ENCODE results near the gene RHBDF1.

Gene RHBDF1, protein sequence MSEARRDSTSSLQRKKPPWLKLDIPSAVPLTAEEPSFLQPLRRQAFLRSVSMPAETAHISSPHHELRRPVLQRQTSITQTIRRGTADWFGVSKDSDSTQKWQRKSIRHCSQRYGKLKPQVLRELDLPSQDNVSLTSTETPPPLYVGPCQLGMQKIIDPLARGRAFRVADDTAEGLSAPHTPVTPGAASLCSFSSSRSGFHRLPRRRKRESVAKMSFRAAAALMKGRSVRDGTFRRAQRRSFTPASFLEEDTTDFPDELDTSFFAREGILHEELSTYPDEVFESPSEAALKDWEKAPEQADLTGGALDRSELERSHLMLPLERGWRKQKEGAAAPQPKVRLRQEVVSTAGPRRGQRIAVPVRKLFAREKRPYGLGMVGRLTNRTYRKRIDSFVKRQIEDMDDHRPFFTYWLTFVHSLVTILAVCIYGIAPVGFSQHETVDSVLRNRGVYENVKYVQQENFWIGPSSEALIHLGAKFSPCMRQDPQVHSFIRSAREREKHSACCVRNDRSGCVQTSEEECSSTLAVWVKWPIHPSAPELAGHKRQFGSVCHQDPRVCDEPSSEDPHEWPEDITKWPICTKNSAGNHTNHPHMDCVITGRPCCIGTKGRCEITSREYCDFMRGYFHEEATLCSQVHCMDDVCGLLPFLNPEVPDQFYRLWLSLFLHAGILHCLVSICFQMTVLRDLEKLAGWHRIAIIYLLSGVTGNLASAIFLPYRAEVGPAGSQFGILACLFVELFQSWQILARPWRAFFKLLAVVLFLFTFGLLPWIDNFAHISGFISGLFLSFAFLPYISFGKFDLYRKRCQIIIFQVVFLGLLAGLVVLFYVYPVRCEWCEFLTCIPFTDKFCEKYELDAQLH
- long read RNA-seq, donor 1, partial matches to known transcripts = 0 of 2 reads
- long read RNA-seq, donor 1, other reads (novel, unspliced or antisense) = 0 of 2 reads
- long read RNA-seq, donor 2, partial matches to known transcripts = 0 of 1 reads
- long read RNA-seq, donor 2, other reads (novel, unspliced or antisense) = 0 of 1 reads
- long read RNA-seq, donor 3, partial matches to known transcripts = 0 of 1 reads
- long read RNA-seq, donor 3, other reads (novel, unspliced or antisense) = 0 of 1 reads
- long read RNA-seq, donor 4 = 0 reads
- long read RNA-seq, donor 5 = 0 reads
- long read RNA-seq, donor 6, partial matches to known transcripts = 0 of 1 reads
- long read RNA-seq, donor 6, other reads (novel, unspliced or antisense) = 0 of 1 reads
- long read RNA-seq, donor 7 = 0 reads
- long read RNA-seq, donor 8, transcript RHBDF1-201 (18 exons, 2,992 nt) = major isoform, 6 of 6 reads
- long read RNA-seq, donor 8, partial matches to known transcripts = 0 of 6 reads
- long read RNA-seq, donor 8, other reads (novel, unspliced or antisense) = 0 of 6 reads

DNA sequence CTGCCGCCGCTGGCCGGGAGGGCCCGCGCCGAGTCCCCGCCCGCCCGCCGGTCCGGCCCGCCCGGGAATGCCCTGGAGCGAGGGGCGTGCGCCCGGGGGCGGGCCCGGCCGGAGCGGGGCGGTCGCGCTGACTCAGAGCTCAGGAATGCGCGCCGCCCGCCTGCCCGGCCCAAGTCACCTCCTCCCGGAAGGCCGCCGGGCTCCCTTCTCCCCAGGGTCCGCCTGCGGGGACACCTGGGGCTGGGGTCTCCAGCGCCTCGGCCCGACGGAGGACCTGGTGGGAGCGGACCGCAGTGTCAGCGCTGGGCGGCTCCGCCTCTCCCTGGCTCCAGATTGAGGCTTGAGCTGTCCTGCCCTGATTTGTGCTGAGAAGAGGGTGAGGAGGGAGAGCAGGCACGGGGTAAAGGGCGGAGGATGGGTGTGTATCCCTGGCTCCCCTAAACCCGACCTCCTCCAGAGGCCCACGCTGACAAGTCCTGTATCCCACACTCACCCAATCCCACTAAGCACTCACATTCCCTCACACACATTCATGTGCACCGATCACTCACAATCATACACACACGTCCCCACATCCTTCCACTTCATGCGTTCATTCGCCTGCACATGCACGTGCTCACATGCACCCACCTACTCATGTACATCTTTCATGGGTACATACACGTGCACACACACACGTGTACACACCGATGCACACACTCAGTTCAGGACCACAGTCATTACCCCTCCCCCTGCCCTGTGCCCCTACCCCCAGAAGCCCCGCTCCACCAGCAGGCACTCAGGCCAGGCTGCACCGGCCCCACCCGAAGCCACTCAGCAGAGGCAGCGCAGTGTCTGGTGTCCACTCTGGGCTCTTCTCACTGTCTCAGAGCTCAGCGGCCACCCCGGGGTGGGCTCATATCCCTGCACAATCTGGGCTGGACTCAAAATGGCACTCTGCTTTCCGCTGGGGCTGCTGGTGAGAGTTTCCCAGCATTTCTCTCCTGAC, at the start of gene RHBDF1:
TSS of gene RHBDF1 (minus strand) at position 71 of the 988 bp plus-strand sequence. CDS start 7,616 bp downstream, outside the sequence.
- peak; percentile 66 for DNase-seq

DNA sequence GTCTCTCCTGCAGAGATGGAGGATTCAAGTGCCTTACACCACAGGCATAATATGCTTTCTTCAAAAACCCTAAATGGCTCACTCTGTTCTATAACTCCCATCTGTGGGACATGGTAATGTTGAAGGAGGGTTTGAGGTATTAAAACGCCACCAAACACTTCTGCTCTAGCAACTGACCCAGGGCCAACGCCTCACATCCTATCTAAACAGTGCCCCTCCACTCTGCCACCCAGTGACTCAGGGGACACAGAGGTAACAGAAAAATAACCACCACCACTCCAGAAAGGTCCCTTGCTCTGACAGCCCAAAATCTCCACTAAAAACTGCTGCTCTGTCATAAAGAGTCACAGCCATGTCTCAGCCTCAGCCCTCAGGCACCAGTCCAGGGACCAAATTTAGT, 48.3 kb upstream of the RHBDF1 start:
- no peak for DNase-seq

DNA sequence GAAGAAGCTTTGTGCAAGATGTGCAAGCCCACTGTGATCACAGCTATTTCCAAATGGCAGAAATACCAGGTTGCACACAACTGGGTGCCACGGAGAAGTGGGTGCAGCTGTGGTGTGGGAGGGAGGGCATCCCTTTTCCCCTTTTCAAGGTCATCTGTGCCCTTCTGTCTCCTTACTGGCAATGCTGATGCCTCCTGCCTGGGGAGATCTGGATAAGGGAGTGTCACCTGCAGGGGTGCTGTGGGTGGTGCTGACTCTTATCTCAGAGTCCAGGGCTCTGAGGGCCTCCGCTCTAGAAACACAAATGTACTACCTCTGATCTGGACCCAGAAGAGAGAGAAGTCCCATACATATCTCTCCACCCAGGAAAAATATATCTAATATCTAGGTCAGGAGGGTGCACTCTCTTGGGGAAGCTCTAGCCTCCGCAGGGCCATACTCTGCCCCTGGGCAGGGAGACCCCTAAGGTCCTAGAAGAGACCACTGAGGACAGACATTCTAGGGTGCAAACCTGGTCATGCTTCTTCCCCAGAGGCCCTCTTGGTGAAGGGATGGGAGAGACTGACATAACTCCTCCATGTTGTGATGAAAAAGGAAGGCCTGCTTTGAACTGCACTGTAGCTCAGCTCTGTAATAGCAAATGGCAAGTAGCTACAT, 47.5 kb upstream of the RHBDF1 start:
- no peak for DNase-seq

DNA sequence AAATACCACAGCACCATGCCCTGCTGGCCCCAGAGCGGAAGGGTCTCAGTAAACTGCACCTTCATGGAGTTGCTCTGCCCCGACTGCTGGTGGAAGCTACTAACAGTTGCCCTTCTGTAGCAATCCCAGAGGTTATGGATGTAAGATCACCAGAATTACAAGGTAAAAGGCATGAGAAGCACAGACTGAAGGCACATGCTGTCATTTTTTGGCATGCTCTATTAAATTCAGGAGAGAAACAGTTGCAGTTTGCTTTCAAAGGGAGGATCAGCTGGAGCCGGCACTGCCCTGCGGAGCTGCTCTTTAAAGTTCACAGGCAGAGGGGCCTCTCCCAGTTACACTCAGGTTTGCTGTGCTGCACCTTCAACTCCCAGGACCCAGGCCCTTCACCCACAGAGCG, 46.9 kb upstream of the RHBDF1 start:
- DNase-seq = no peak

DNA sequence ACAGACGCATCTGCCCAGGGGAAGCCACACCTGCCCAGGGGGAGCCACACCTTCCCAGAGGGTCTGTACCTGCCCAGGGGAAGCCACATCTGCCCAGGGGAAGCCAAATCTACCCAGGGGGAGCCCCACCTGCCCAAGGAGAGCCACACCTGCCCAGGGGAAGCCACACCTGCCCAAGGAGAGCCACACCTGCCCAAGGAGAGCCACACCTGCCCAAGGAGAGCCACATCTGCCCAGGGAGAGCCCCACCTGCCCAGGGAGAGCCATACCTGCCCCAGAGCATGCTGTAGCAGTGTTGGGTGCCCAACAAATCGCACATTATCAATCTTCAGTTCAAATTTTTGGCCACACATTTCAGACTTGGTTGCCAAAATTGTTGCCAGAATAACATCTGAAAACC, 46.4 kb upstream of the RHBDF1 start:
- no peak for DNase-seq

DNA sequence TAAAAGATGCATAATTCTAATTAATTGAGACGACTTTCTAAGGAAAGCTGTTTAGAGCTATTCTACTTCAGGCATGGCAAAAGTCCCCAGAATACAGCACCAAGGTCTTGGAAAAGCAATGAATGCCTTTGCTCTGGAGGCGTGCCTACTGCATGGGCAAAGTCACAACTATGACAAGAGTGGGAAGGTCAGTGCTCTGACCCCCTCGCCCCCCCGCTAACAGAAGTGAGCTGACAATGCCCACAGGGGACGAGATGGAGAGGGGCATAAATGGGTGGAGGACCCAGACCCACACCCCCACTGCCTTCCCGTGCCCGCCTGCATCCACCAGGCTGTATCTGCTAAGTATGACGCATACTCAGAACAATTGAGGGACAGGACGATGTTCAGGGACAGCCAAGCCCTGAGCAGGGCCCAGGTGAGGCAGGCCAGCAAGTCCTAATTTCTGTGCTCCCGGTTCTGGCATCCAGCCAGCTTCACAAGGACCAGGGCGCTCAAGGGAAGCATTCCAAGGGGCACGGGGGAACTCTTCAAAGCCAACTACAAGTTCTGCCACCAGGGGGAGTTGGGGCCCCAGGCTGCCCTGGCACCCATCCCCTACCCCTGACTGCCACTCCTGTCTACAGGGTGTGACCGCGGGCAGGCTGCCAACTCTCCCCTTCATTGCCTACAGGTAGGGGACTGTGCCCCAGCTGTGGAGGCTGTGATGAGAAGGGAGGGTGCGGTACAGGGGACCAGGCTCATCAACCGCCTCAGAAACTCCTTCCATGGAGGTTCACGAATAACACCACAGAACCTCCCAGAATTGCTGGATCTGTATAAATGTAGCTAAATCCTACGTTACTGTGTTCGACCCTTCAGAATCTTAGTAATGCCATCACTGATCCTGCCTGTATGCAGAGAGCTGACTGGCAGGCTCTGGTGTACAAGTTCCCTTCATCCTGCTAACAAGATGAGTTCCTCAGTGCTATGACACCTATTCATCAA, 45.2 kb upstream of the RHBDF1 start:
- DNase-seq = peak; percentile 52

DNA sequence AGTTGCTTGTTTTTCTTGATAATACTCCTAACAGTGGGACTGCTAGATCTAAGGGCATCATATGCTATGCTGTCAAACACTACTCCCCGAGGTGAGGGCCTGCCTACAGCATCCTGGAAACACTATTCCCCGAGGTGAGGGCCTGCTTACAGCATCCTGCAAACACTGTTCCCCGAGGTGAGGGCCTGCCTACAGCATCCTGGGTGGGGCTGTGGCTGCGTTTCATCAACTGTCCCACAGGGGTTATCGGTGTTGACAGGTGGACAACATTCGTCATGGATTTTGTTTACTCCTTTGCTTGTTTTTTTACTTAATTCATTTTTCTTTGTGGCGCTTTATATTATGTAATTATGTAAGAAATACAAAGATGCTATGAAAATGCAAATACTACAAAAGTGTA, 43.6 kb upstream of the RHBDF1 start:
- no peak for DNase-seq

DNA sequence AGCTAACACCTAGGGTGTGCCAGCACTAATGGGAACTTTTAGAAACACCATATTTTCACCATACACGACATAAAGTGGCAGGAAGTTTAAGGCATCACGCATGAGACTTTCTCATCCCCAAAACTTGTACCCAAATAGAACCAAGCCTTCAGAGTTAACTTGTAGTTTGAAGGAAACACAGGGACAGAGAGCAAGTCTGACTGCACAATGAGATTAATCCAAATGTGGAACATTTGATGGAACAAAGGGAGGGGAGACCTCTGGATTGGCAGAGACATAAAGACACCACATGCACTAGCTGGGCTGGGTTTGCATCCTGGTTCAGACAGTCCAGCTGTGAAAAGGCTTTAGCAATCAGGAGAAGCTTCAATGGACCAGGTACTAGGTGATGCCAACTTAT, 41.9 kb upstream of the RHBDF1 start:
- DNase-seq = no peak

DNA sequence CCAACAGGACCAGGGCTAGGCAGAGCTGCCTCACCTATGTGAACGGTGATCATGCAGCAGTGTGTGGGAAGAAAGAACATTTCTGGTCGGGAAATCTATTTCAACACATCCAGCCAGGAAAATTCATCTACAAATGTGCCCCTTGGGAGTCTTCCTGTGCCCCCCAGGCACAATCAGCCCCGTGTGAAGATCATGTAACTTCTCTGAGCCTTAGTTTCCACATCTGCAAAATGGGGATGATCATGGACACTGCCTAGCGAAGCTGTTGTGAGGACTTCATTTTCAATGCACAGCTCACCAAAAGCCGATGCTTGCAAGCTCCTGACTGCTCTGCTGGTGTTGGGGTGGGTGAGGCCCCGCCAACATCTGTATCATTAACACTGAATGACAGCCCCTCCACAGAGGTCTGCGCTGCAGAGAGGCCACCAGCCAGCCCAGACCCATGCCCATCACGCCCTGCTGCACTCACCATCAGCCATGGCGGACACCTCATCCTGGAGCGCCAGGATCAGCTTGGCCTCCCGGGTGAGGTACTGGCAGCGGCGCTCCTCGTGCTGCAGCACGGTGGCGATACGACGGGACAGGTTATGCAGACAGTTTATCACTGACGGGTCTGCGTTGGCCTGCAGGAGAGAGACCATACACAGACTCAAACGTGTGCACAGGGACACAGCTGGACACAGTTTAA, 39.9 kb upstream of the RHBDF1 start:
- no peak for DNase-seq

DNA sequence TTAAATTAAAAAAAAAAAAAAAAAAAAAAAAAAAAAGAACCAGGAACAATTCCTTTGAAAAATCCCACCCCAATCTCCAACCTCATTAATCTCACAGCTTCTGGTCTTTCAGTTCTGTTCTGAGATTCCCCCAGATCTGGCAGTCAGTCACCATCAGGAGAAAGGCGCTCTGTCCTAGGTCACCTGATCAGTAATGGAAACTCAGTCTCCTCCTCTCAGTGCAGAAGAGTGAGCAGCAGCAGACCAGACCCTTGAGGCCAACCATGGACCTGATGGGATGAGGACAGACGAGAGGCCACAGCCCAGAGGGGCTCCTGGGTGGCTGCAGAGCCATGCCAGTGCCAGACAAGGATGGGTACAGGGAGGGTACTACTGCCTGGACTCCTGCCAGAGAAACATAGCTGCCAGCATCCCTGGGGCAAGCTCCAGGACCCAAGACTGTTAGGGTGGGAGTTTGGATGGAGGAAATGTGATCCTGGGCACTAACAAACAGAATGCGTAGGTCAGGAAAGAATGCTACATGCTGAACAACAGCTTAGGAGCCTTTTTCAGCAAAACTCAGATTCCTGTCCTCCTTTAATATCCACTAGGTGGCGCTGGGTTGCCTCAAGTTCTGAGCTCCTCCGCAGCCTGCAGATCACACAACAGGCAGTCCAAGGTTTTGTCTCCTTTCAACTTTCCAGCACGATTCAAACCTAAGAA, 34.3 kb upstream of the RHBDF1 start:
- DNase-seq = peak; percentile 50

DNA sequence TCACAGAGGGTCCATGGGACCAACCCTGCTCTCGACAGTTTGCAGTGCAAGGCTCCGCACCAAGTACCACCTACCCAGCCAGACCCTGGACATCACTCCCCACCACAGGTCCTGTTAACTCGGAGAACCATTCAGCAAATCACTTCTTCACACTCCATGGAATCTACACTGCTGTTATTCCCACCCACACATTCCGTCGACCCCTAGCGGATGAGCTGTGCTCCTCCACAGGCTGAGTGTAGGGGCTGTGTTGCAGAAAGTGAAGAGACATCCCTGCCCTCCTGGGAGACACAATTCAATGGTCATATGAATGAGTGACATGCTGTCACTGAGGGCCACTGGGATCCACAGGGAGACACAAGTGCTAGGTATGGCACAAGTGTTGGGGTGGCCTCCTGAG, 33.1 kb upstream of the RHBDF1 start:
- no peak for DNase-seq

DNA sequence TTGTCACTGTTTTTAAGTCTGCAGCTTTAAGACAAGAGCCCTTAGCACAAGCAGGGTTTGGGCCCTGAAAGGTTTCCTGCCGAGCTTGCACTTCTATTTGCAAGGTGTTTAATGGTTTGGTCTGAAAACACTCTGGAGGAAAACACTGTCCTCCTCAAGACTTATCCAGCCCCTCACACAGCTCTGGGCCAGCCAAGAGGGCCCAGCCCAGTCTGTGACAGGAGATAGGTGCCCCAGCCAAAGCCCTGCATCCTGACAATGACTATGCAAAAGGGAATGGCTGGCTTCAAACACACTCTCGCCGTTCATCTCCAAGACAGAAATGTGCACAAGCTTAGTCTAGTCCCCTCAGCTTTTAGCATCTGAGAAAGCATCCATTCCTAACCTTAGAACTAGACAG, 32.5 kb upstream of the RHBDF1 start:
- DNase-seq = no peak

DNA sequence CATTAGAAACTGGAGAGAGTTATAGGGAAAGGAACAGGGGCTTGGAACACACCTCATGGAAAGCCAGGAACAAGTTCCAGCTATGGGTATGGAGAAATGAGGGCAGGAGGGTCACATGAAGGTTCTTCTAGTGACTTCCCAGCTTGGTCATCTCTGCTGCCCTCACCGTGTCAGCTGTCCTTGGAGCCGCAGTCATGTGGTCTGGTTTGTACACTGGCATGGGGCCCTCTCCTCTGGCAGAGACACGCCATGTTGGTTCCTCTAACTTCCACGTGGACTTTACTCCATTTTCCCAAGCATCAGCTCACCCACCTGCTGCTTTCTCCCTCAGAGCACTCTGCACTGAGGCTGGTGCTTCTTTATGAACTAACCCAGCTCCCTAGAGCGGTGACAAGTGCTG, 31.9 kb upstream of the RHBDF1 start:
- DNase-seq = no peak

DNA sequence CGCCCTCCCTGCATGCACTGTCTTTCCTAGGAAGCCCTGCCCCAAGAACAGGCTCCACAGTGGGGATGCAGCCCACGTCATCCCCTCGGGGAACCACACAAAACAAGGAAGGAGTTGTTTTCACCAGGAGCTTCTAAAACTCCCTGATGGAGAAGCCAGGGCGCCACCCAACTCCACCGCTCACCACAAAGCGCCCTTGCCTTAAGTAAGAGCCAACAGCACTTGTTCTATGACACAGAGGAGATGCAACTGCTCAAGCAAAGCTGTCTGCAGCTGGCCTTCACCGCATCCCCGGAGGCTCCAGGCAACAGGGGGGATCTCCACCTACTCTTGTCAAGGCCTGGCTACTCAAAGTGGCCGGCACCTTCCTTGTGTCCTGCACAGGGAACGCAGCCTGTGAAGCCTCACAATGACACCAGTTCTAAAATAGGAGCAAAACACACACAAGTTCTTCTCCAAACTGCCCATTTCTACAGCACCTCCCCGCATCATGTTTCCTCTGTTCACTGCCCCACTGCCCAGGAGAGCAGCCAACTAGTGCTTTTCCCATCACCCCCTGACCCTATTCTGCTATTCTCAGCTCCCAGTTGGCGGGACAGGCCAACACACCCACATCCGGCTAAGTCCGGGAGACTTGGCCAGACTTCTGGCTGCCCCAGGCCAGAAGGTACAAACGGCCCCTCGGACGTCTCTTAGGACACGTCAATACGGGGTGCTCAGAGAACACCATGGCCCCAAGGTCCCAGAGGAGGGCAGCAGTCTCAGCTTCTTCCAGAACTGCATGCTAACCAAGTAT, 29.8 kb upstream of the RHBDF1 start:
- DNase-seq = peak; percentile 31

DNA sequence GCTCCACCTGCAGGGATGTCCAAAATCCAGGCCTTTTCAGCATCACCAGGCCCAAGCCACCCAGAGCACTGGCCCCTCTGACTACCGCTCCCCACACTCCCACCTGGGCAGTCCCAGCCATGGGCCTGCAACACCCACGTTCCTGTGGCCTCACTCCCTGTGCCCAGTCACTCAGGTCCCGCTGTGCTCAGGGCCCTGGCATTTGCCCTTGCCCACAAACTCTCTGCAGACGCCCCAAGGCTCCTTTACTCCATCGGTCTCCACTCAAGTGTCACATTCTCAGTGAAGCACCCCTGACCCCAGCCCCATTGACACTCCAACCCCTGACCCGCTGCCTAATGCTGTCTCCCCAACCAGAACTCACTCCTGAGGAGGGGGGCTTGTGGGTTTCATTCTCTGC, 29.2 kb upstream of the RHBDF1 start:
- no peak for DNase-seq

DNA sequence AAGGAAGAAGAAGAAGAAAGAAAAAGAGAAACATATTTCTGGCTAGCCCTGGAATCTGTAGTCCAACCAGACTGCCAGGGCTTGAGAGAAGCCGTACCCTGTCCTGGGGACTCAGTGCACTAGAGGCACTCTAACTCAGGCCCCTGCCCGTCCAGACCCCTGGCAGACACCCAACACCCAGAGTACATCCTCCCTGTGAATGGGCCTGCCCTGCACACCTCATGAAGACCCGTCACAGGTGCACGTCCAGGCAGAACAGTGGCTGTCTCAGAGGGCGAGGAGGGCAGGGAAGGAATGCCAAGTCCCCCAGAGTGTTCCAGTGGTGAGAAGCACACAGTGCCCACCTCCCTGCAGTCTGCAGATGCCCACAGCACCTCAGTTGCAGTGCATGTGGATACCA, 28.6 kb upstream of the RHBDF1 start:
- DNase-seq = no peak

DNA sequence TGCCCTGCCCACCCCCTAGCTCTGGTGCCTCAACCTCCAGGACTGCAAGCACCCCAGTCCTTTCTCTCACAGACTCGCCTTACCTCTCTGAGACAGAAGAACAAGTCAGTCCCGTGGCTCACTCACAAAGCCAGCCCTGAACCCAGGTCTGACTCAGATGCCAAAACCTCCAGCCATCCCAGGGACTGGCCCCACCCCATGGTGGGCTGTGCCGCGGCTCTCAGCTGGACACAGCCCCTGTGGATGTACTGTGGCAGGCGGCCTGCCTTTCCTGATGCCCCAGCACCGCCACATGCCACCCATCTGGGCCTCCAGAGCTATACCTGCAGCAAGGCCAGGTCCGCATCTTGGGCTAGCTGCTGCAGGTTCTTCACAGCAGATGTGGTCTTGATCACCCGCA, 25.4 kb upstream of the RHBDF1 start:
- no peak for DNase-seq

All from right kidney (tissue), 9 donors.